Kidney epithelial cell (primary cell): Measurements from ENCODE around the gene EGFLAM. TPM values are rescaled to one million over a fixed set of nuclear protein-coding genes. Genes with fewer than 3 reads are reported as not detected.

Experiments used
- DNase-seq: peaks from one replicate; pipeline ENCODE4 v3.0.0-alpha.2; 2010; ENCODE audit warnings: low read depth
- H3K27me3 ChIP-seq: 2 replicates; pipeline ENCODE4 v1.6.0; 2011; ENCODE audit warnings: low read length; ENCODE audit not compliant: control insufficient read depth, insufficient read depth
- H3K36me3 ChIP-seq: 2 replicates; pipeline ENCODE4 v1.5.1; 2011; ENCODE audit warnings: low read length; ENCODE audit not compliant: control insufficient read depth, insufficient read depth
- H3K4me3 ChIP-seq: 2 replicates; pipeline ENCODE4 v1.5.1; 2011; ENCODE audit warnings: low read depth, mild to moderate bottlenecking, control low read depth, low read length
- total RNA-seq: library from RNA; depleted of rRNA; stranded (reverse); fragments of >200 nt; gene quantifications from 2 replicates; pipeline ENCODE4 v1.2.3, GENCODE V29; 2015
- TF ChIP-seq, protein P1 (sequence below): IDR thresholded peaks from 2 replicates; pipeline ENCODE4 v1.5.1; 2011; ENCODE audit warnings: mild to moderate bottlenecking, moderate library complexity, low read length, control low read depth, inconsistent platforms; ENCODE audit not compliant: insufficient read depth, poor library complexity, severe bottlenecking

Gene EGFLAM
- total RNA-seq, 1 donor from 2014 or later, result 3.5 TPM

DNA sequence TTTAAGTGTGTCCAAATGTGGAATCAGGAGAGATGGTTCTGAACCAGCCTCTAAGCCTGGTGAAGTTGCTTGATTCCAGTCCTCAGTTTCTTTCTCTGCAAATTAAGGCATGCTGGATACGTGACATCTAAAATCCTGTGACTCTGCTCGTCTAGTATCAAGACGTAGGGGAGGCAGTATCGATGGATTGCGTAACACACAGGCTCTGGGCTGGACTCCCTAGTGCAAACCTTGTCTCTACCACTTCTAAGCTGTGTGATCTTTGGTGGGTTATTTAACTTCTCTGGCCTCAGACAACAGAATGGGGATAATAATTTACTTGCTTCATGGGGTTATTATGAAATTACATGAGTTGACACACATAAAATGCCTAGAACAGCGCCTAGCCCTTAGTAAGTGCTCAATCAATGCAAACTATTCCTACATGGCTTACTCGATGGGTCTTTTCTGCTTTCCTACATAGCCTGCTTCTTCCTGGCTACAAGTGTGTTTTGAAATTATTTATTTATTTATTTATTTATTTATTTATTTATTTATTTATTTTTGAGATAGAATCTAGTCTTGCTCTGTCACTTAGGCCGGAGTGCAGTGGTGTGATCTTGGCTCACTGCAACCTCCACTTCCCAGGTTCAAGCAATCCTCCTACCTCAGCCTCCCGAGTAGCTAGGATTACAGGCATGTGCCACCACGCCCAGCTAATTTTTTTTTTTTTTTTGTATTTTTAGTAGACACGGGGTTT, 102.1 kb downstream of the EGFLAM start:
- TF ChIP-seq, protein P1, sequence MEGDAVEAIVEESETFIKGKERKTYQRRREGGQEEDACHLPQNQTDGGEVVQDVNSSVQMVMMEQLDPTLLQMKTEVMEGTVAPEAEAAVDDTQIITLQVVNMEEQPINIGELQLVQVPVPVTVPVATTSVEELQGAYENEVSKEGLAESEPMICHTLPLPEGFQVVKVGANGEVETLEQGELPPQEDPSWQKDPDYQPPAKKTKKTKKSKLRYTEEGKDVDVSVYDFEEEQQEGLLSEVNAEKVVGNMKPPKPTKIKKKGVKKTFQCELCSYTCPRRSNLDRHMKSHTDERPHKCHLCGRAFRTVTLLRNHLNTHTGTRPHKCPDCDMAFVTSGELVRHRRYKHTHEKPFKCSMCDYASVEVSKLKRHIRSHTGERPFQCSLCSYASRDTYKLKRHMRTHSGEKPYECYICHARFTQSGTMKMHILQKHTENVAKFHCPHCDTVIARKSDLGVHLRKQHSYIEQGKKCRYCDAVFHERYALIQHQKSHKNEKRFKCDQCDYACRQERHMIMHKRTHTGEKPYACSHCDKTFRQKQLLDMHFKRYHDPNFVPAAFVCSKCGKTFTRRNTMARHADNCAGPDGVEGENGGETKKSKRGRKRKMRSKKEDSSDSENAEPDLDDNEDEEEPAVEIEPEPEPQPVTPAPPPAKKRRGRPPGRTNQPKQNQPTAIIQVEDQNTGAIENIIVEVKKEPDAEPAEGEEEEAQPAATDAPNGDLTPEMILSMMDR, result no peak
- Histone ChIP-seq H3K36me3 (no peaks in the 10 kb centered on the region), H3K4me3 (no peak overlapping the region), H3K27me3 (no peaks in the 10 kb centered on the region)
- no peak for DNase-seq

DNA sequence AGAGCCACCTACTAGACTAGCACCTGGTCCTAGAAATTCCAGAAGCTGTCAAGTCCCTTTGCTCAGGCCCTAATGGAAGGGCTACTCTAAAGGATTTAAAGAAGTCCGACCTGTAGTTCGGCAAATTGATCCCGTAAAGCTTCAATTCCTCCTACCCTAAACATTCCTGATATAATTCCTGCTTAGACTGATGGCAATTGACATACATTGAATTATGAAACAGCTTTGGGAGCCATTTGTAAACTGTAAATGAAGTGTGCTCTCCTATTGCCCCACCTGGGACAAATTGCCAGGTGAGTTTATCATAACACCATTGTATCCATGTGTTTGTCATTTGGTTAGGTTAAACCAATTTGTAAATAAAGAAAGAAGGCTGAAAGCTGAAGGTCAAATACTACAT, 104.4 kb downstream of the EGFLAM start:
- TF ChIP-seq, protein P1, result no peak
- no peak for DNase-seq
- Histone ChIP-seq H3K4me3 (no peak overlapping the region), H3K27me3 (no peaks in the 10 kb centered on the region), H3K36me3 (no peaks in the 10 kb centered on the region)

DNA sequence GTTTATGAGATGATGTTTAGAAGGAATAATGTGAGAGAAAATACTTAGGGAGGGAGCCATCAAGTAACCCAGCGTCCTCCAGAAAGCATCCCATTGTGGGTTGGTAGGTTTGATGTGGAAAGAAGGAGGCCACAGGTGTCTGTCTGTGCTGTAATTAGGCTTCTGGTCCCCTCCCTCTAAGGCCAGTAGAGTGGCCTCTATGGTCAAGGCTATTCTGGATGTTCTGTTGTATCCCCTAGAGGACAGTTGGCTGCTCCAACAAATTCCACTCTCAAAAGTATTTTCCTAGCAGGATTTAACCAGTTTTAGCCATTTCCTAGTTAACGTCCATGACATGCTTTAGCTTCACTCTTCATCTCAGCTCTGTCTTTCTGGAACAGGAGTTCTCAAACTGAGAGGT, 106.5 kb downstream of the EGFLAM start:
- Histone ChIP-seq H3K27me3 (no peaks in the 10 kb centered on the region), H3K4me3 (no peak overlapping the region), H3K36me3 (no peaks in the 10 kb centered on the region)
- no peak for DNase-seq
- TF ChIP-seq, protein P1, result no peak

DNA sequence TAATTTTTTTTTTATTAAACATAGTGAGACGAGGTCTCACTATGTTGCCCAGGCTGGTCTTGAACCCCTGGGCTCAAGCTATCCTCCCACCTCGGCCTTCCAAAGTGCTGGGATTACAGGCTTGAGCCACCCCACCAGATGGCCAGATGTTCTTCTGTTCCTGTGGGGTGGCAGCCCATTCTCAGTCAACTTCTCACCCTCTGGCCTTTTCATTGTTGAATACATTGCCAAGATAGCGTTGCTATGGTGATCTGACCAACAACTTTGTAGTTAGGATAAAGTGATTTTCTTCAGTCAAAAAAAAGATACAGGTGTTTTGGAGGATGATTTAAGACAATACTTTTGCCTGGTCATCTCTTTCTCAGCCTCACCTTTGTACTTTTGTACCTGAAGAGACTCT, 109.1 kb downstream of the EGFLAM start:
- no peak for DNase-seq
- H3K36me3 ChIP-seq, result no peaks in the 10 kb centered on the region
- TF ChIP-seq, protein P1, result no peak
- no peaks in the 10 kb centered on the region for H3K27me3 ChIP-seq
- H3K4me3 ChIP-seq, result no peak overlapping the region

GRCh38 chr5:38367966-38368365, 109.6 kb downstream of the EGFLAM start:
- Histone ChIP-seq H3K36me3 (no peaks in the 10 kb centered on the region), H3K27me3 (no peaks in the 10 kb centered on the region), H3K4me3 (no peak overlapping the region)
- TF ChIP-seq, protein P1, result no peak
- DNase-seq, result no peak

GRCh38 chr5:38369692-38370091, 111.3 kb downstream of the EGFLAM start:
- TF ChIP-seq, protein P1, result no peak
- Histone ChIP-seq H3K4me3 (no peak overlapping the region), H3K27me3 (no peaks in the 10 kb centered on the region), H3K36me3 (no peaks in the 10 kb centered on the region)
- DNase-seq, result no peak
